HepG2 (cell line): ENCODE measurements around the gene HOMEZ. TPM values are rescaled to one million over a fixed set of nuclear protein-coding genes. Genes with fewer than 3 reads are reported as not detected.

ENCODE experiments used
- ATAC-seq: fragments of 200-7000 bp; cut with Tn5 transposase; 3 replicates; pipeline ENCODE4 v1.9.1; 2020; ENCODE audit warnings: mild to moderate bottlenecking, moderate library complexity
- BruUV-seq: library from RNA; stranded (reverse); fragments of 400-500 nt; replicated peaks from 2 replicates; lab custom pipeline; 2021; lab: Mats Ljungman, UMichigan
- CTCF ChIA-PET: fragments of 300-600 bp; formaldehyde crosslinking; extraction: SDS; loops from one replicate; lab custom pipeline; 2021; ENCODE audit warnings: low total read pairs, inconsistent platforms, low intra/inter-chr PET ratio; lab: Yijun Ruan, JAX
- POLR2A ChIA-PET: fragments of 350-600 bp; sonication (Branson Sonifier 250); formaldehyde crosslinking; loops from one replicate; lab custom pipeline; 2020; ENCODE audit warnings: antibody characterized with exemption, inconsistent platforms; lab: Yijun Ruan, JAX
- DNase-seq: peaks from one replicate; pipeline ENCODE4 v3.0.0-alpha.2; 2015; ENCODE audit warnings: low spot score
- FAIRE-seq: peaks from 3 replicates; lab custom pipeline; 2011; peaks lifted over from hg19 to GRCh38; lab: Jason Lieb, UNC
- H2AFZ ChIP-seq: one replicate; pipeline ENCODE4 v1.6.1; 2011; ENCODE audit warnings: low read length, inconsistent platforms
- H3K27ac ChIP-seq: fragments of 300-600 bp; 3 replicates; pipeline ENCODE4 v1.8.0; 2011; ENCODE audit warnings: mixed run types, mild to moderate bottlenecking, mixed read lengths, low read length, inconsistent platforms; ENCODE audit not compliant: insufficient read depth; ENCODE audit errors: extremely low read length
- H3K27me3 ChIP-seq, 2 experiments: fragments of 200-600 bp in 1 of 2; 2 replicates in 1 of 2; 3 replicates in 1 of 2; pipeline versions ENCODE4 v1.6.0 to v1.8.0; 2011; ENCODE audit warnings: low read length in 2 of 2, mild to moderate bottlenecking in 2 of 2, moderate library complexity in 2 of 2, inconsistent platforms in 1 of 2; ENCODE audit not compliant: insufficient read depth in 2 of 2, control insufficient read depth in 1 of 2
- H3K36me3 ChIP-seq, 2 experiments: fragments of 200-600 bp in 1 of 2; replicated peaks in 1 of 2; 2 replicates in 1 of 2; 3 replicates in 1 of 2; pipeline versions ENCODE4 v1.5.1 to v1.8.0; 2011; ENCODE audit warnings: low read length in 2 of 2, inconsistent platforms in 1 of 2; ENCODE audit not compliant: insufficient read depth in 2 of 2, control insufficient read depth in 1 of 2
- H3K4me1 ChIP-seq: 2 replicates; pipeline ENCODE4 v1.5.1; 2012; ENCODE audit warnings: low read length, inconsistent platforms; ENCODE audit not compliant: insufficient read depth
- H3K4me2 ChIP-seq: 2 replicates; pipeline ENCODE4 v1.6.0; 2011; ENCODE audit warnings: low read depth, low read length, inconsistent platforms
- H3K4me3 ChIP-seq, 3 experiments: fragments of 200-600 bp in 1 of 3; sonication (generic), shearing (Covaris generic) in 1 of 3; replicated peaks in 1 of 3; 2 replicates each; pipeline ENCODE4 v1.5.1; 2011 to 2016; ENCODE audit warnings: low read length in 3 of 3, inconsistent platforms in 2 of 3, low read depth in 2 of 3, mild to moderate bottlenecking in 2 of 3, control low read depth in 1 of 3, mixed read lengths in 1 of 3; ENCODE audit not compliant: insufficient read depth in 1 of 3
- H3K79me2 ChIP-seq: one replicate; pipeline ENCODE4 v1.6.1; 2011; ENCODE audit warnings: low read length, inconsistent platforms; ENCODE audit not compliant: insufficient read depth
- H3K9ac ChIP-seq: 2 replicates; pipeline ENCODE4 v1.6.0; 2011; ENCODE audit warnings: mild to moderate bottlenecking, low read depth, low read length, inconsistent platforms; ENCODE audit not compliant: insufficient read depth
- H3K9me3 ChIP-seq: 2 replicates; pipeline ENCODE4 v1.5.1; 2012; ENCODE audit warnings: mild to moderate bottlenecking, low read length
- H4K20me1 ChIP-seq: 2 replicates; pipeline ENCODE4 v1.6.0; 2011; ENCODE audit warnings: inconsistent platforms, mild to moderate bottlenecking, low read length, moderate library complexity; ENCODE audit not compliant: insufficient read depth
- ATF7-NPFF ChIP-seq: sonication (generic); formaldehyde crosslinking; IDR thresholded peaks from 2 replicates; pipeline ENCODE4 v1.8.1; 2023; ENCODE audit warnings: mild to moderate bottlenecking, low read depth, missing genetic modification reagents, moderate library complexity
- BCL6 ChIP-seq: IDR thresholded peaks from 2 replicates; pipeline ENCODE4 v1.6.1; 2016; ENCODE audit warnings: missing genetic modification reagents, missing compliant biosample characterization
- NR2F1 ChIP-seq, 2 experiments: fragments of 450-650 bp in 1 of 2; formaldehyde crosslinking in 1 of 2; IDR thresholded peaks; 2 replicates each; pipeline versions ENCODE4 v1.5.0 to v1.6.1; 2016 to 2020; ENCODE audit warnings: mild to moderate bottlenecking in 1 of 2, missing compliant biosample characterization in 1 of 2, missing genetic modification reagents in 1 of 2, moderate library complexity in 1 of 2
- PAX8 ChIP-seq: sonication (generic); formaldehyde crosslinking; IDR thresholded peaks from 2 replicates; pipeline ENCODE4 v1.8.0; 2022; ENCODE audit warnings: mild to moderate bottlenecking, missing genetic modification reagents, borderline replicate concordance
- SALL2 ChIP-seq: sonication (generic); formaldehyde crosslinking; IDR thresholded peaks from 2 replicates; pipeline ENCODE4 v1.8.1; 2023; ENCODE audit warnings: mild to moderate bottlenecking, missing genetic modification reagents, inconsistent platforms
- SIX1 ChIP-seq: sonication (generic); formaldehyde crosslinking; IDR thresholded peaks from 2 replicates; pipeline ENCODE4 v1.4.0; 2020; ENCODE audit warnings: missing genetic modification reagents, borderline replicate concordance
- SMAD1 ChIP-seq: sonication (generic); formaldehyde crosslinking; IDR thresholded peaks from 2 replicates; pipeline ENCODE4 v1.4.0; 2020; ENCODE audit warnings: missing genetic modification reagents, low read depth, mild to moderate bottlenecking, borderline replicate concordance
- TEAD2 ChIP-seq: sonication (generic); formaldehyde crosslinking; IDR thresholded peaks from 2 replicates; pipeline ENCODE4 v1.9.0; 2021; ENCODE audit warnings: missing genetic modification reagents
- ZBTB42 ChIP-seq: sonication (generic); formaldehyde crosslinking; IDR thresholded peaks from 2 replicates; pipeline ENCODE4 v1.5.0; 2020; ENCODE audit warnings: mild to moderate bottlenecking, missing genetic modification reagents
- ZFY ChIP-seq: sonication (generic); formaldehyde crosslinking; IDR thresholded peaks from 2 replicates; pipeline ENCODE4 v1.4.0; 2020; ENCODE audit warnings: missing genetic modification reagents
- ZKSCAN1 ChIP-seq: fragments of 150-350 bp; IDR thresholded peaks from 2 replicates; pipeline ENCODE4 v1.6.1; 2014; ENCODE audit warnings: low read length
- ZNF317 ChIP-seq: sonication (generic); formaldehyde crosslinking; IDR thresholded peaks from 2 replicates; pipeline ENCODE4 v1.5.0; 2020; ENCODE audit warnings: mild to moderate bottlenecking, missing genetic modification reagents
- ZNF331 ChIP-seq: sonication (generic); formaldehyde crosslinking; IDR thresholded peaks from 2 replicates; pipeline ENCODE4 v1.4.0; 2020; ENCODE audit warnings: missing genetic modification reagents
- ZSCAN21 ChIP-seq: sonication (generic); formaldehyde crosslinking; IDR thresholded peaks from 2 replicates; pipeline ENCODE4 v1.8.0; 2022; ENCODE audit warnings: mild to moderate bottlenecking, missing genetic modification reagents, moderate library complexity, borderline replicate concordance
- WGBS: methylation state at CpG from one replicate; pipeline ENCODE4 v1.1.6; 2017; ENCODE audit warnings: low lambda C conversion rate; 5-methylcytosine and 5-hydroxymethylcytosine counted together
- in situ Hi-C: cut with HindIII; loops from 2 replicates; pipeline ENCODE4 v1.10.0; 2017; ENCODE audit warnings: low pct_unique_long_range_greater_than_20kb; ENCODE audit not compliant: extremely low pct_ligation_motif_present
- intact Hi-C: fragments of 100-400 bp; cut with micrococcal nuclease; formaldehyde crosslinking; loops from one replicate; pipeline ENCODE4 v1.10.0; 2022; ENCODE audit not compliant: unreplicated experiment
- polyA plus RNA-seq, 8 experiments: library from polyadenylated mRNA; depleted of rRNA in 3 of 8; stranded (reverse) in 7 of 8; unstranded in 1 of 8; fragments of >200 nt; fragmentation: Illumina TruSeq in 4 of 8; extraction: Trizol in 4 of 8; gene quantifications; 2 replicates each; pipeline versions ENCODE4 v1.2.1 to v1.2.3, GENCODE V29; 2011 to 2016; ENCODE audit warnings: low read depth in 4 of 8, missing spikeins in 1 of 8, mixed read lengths in 1 of 8; ENCODE audit not compliant: insufficient read depth in 1 of 8
- total RNA-seq, 5 experiments: library from RNA; depleted of rRNA; stranded (reverse); fragments of >200 nt; fragmentation: Illumina TruSeq; extraction: Trizol; gene quantifications; 2 replicates each; pipeline ENCODE4 v1.2.3, GENCODE V29; 2016; ENCODE audit warnings: low read depth in 1 of 5
- TF ChIP-seq, protein P1 (sequence below): sonication (generic); formaldehyde crosslinking; IDR thresholded peaks from 2 replicates; pipeline ENCODE4 v1.4.0; 2020; ENCODE audit warnings: missing genetic modification reagents
- TF ChIP-seq, protein P2 (sequence below): sonication (generic); formaldehyde crosslinking; IDR thresholded peaks from 2 replicates; pipeline ENCODE4 v1.4.0; 2020; ENCODE audit warnings: low read depth, mild to moderate bottlenecking, missing genetic modification reagents
- TF ChIP-seq, protein P3 (sequence below): sonication (generic); formaldehyde crosslinking; conservative IDR thresholded peaks from 2 replicates; pipeline ENCODE4 v1.8.1; 2023; ENCODE audit warnings: missing genetic modification reagents

HOMEZ gene
- total and polyA plus RNA-seq, 2 of the 13 experiments (the other 11 are each of a cell fraction or from before 2014, with no cell fraction given), result 14.5 to 31.8 TPM

DNA sequence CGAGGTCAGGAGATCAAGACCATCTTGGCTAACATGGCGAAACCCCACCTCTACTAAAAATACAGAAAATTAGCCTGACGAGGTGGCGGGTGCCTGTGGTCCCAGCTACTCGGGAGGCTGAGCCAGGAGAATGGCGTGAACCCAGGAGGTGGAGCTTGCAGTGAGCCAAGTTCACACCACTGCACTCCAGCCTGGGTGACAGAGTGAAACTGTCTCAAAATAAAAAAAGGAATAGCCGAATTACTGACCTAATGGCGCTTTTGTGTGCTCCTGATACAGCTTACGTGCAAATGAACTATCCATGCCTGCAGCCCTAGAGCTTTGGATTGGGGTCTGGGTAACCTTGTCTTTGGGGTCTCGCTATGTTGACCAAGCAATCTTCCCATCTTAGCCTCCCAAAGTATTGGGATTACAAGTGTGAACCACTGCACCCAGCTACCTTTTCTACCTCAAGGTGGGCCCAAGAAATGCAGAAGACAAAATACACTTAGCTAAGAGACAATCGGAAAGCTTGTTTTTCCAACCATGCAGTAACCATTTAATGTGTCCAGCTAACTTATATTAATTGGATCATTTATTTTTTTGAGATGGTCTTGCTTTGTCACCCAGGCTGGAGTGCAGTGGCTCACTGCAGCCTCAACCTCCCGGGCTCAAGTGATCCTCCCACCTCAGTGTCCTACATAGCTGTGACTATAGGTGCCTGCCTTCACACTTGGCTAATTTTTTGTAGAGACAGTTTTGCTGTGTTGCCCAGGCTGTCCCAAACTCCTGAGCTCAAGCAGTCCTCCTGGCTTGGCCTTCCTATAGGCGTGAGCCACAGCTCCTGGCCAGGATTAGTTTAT is 40.8 kb upstream of the HOMEZ start:
- intact Hi-C loops (loop anchor here (5.0 kb wide), 1 partner anchor 131 kb away; no protein-coding TSS in a partner anchor), in situ Hi-C loops (loop anchor here (5.0 kb wide), 1 partner anchor 51 kb away; the partner anchor contains the start of gene CMTM5)
- peaks cover 29% of the 10 kb centered on the region for H3K4me1 ChIP-seq
- peaks cover 18 to 27% of the 10 kb centered on the region in 2 experiments for H3K36me3 ChIP-seq
- H3K79me2 ChIP-seq, result peaks cover 23% of the 10 kb centered on the region
- no peaks in the 10 kb centered on the region for H3K9me3 ChIP-seq
- H3K9ac ChIP-seq, result no peak overlapping the region
- ATAC-seq, result peak; percentile 11
- peaks cover 0 to 23% of the 10 kb centered on the region in 2 experiments; a peak in 3 of 5 replicates for H3K27me3 ChIP-seq
- H3K4me2 ChIP-seq, result no peak overlapping the region
- CTCF ChIA-PET, result interaction anchor here (1.6 to 4.4 kb wide), 4 partner anchors 32 to 62 kb away, joined by 5 to 111 read pairs (median 14); partner anchors contain the start of gene CMTM5
- H2AFZ ChIP-seq, result no peak overlapping the region
- WGBS, result 92% methylated on average over 13 of the region's 13 CpGs
- POLR2A ChIA-PET, result interaction anchor here (0.7 to 13.2 kb wide), 20 partner anchors 9 to 561 kb away, joined by 3 to 1053 read pairs (median 4); partner anchors contain the start of genes ACIN1, AJUBA, AP1G2 and BCL2L2
- no peak for FAIRE-seq
- H3K4me3 ChIP-seq, result no peak overlapping the region
- no peak for DNase-seq
- no TSS peak for BruUV-seq
- H4K20me1 ChIP-seq, result peaks cover 11% of the 10 kb centered on the region; the same call in 1 of the 2 replicates
- H3K27ac ChIP-seq, result no peak overlapping the region
- TF ChIP-seq, protein P1, sequence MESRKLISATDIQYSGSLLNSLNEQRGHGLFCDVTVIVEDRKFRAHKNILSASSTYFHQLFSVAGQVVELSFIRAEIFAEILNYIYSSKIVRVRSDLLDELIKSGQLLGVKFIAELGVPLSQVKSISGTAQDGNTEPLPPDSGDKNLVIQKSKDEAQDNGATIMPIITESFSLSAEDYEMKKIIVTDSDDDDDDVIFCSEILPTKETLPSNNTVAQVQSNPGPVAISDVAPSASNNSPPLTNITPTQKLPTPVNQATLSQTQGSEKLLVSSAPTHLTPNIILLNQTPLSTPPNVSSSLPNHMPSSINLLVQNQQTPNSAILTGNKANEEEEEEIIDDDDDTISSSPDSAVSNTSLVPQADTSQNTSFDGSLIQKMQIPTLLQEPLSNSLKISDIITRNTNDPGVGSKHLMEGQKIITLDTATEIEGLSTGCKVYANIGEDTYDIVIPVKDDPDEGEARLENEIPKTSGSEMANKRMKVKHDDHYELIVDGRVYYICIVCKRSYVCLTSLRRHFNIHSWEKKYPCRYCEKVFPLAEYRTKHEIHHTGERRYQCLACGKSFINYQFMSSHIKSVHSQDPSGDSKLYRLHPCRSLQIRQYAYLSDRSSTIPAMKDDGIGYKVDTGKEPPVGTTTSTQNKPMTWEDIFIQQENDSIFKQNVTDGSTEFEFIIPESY (CRISPR knock-in tag), result 0 out of 2 replicates have a peak, but pooled peaks have one; percentile 35
- TF ChIP-seq NR2F1 (CRISPR knock-in tag; IDR thresholded peaks at IDR 0.05), result 0 out of 4 replicates have a peak, but pooled peaks of 1 of the 2 experiments have one; percentile 27
- TF ChIP-seq, protein P2, sequence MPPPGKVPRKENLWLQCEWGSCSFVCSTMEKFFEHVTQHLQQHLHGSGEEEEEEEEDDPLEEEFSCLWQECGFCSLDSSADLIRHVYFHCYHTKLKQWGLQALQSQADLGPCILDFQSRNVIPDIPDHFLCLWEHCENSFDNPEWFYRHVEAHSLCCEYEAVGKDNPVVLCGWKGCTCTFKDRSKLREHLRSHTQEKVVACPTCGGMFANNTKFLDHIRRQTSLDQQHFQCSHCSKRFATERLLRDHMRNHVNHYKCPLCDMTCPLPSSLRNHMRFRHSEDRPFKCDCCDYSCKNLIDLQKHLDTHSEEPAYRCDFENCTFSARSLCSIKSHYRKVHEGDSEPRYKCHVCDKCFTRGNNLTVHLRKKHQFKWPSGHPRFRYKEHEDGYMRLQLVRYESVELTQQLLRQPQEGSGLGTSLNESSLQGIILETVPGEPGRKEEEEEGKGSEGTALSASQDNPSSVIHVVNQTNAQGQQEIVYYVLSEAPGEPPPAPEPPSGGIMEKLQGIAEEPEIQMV (CRISPR knock-in tag), result 0 out of 2 replicates have a peak, but pooled peaks have one; percentile 22
- 0 out of 2 replicates have a peak, but pooled peaks have one; percentile 10 for TF ChIP-seq SIX1
- 0 out of 2 replicates have a peak, but pooled peaks have one; percentile 22 for TF ChIP-seq ZNF331 (CRISPR knock-in tag)
- TF ChIP-seq ZKSCAN1, result 0 out of 2 replicates have a peak, but pooled peaks have one; percentile 8
- no peak for TF ChIP-seq ZBTB42 (CRISPR knock-in tag)
- peak; percentile 70; the same call in 1 of the 2 replicates for TF ChIP-seq ATF7-NPFF
- TF ChIP-seq, protein P3, sequence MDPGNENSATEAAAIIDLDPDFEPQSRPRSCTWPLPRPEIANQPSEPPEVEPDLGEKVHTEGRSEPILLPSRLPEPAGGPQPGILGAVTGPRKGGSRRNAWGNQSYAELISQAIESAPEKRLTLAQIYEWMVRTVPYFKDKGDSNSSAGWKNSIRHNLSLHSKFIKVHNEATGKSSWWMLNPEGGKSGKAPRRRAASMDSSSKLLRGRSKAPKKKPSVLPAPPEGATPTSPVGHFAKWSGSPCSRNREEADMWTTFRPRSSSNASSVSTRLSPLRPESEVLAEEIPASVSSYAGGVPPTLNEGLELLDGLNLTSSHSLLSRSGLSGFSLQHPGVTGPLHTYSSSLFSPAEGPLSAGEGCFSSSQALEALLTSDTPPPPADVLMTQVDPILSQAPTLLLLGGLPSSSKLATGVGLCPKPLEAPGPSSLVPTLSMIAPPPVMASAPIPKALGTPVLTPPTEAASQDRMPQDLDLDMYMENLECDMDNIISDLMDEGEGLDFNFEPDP, result 0 out of 2 replicates have a peak, but pooled peaks have one; percentile 78
- TF ChIP-seq SMAD1, result 0 out of 2 replicates have a peak, but pooled peaks have one; percentile 54
- TF ChIP-seq BCL6 (CRISPR knock-in tag), result 0 out of 2 replicates have a peak, but pooled peaks have one; percentile 6
- peak; percentile 50; the same call in 1 of the 2 replicates for TF ChIP-seq ZFY
- 0 out of 2 replicates have a peak, but pooled peaks have one; percentile 59 for TF ChIP-seq ZSCAN21 (CRISPR knock-in tag)
- TF ChIP-seq SALL2, result 0 out of 2 replicates have a peak, but pooled peaks have one; percentile 44
- TF ChIP-seq ZNF317, result no peak
- 0 out of 2 replicates have a peak, but pooled peaks have one; percentile 49 for TF ChIP-seq PAX8 (CRISPR knock-in tag)
- TF ChIP-seq TEAD2 (CRISPR knock-in tag), result 0 out of 2 replicates have a peak, but pooled peaks have one; percentile 13
